Esophagus muscularis mucosa (tissue), 3 donors: Measurements from ENCODE around the gene RNF213.

Source experiments
- POLR2AphosphoS5 ChIP-seq, 2 donors: sonication (generic); formaldehyde crosslinking; IDR thresholded peaks; one replicate each; pipeline ENCODE4 v1.6.1; 2017; ENCODE audit warnings: antibody characterized with exemption in 2 of 2
- TF ChIP-seq, protein P1 (sequence below), 3 experiments: fragments of 200-600 bp in 2 of 3; fragments of 450-650 bp in 1 of 3; sonication (generic) in 2 of 3; IDR thresholded peaks; one replicate each; pipeline ENCODE4 v1.5.1; 2017 to 2019; ENCODE audit warnings: antibody characterized with exemption in 3 of 3, mild to moderate bottlenecking in 2 of 3, moderate library complexity in 1 of 3

DNA sequence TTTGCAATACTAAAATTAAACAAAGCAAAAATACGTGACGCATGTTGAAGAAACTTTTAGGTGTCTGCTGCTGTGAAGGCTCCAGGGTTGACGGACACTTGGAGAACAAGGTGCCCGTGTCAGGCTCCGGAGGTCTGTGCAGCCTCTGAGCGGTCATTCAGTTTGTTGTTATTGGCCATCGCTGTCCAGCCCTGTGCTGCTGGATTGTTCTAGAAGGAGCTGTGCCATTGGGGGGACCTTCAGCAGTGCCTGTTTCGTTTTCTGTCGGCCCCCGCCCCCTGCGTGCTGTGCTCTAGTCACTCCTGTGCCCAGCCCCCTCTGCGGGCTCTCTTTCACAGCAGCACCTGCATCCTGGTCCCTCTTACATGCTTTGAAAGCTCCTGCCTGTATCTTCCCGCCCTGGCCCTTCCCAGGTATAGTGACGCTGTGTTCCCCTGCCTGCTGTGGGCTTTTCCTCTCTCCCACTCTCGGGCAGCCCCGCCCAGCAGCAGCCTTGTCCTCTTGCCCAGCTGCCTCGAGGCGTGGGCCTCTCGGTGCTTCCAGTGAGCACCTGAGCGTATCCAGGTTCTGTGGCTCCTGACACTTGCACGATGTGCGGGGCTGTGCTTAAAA lies 50.7 kb downstream of the RNF213 start:
- TF ChIP-seq, protein P1, sequence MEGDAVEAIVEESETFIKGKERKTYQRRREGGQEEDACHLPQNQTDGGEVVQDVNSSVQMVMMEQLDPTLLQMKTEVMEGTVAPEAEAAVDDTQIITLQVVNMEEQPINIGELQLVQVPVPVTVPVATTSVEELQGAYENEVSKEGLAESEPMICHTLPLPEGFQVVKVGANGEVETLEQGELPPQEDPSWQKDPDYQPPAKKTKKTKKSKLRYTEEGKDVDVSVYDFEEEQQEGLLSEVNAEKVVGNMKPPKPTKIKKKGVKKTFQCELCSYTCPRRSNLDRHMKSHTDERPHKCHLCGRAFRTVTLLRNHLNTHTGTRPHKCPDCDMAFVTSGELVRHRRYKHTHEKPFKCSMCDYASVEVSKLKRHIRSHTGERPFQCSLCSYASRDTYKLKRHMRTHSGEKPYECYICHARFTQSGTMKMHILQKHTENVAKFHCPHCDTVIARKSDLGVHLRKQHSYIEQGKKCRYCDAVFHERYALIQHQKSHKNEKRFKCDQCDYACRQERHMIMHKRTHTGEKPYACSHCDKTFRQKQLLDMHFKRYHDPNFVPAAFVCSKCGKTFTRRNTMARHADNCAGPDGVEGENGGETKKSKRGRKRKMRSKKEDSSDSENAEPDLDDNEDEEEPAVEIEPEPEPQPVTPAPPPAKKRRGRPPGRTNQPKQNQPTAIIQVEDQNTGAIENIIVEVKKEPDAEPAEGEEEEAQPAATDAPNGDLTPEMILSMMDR (IDR thresholded peaks at IDR 0.05): no peak
- no peak for TF ChIP-seq POLR2AphosphoS5 (IDR thresholded peaks at IDR 0.05)
